Neural cell (in vitro differentiated cells): ENCODE measurements around the gene PAK5. TPM values are rescaled to one million over a fixed set of nuclear protein-coding genes. Genes with fewer than 3 reads are reported as not detected.

Source experiments
- H2AFZ ChIP-seq: fragments of 200-600, 300-800 bp; sonication (generic), shearing (Covaris generic); 2 replicates; pipeline ENCODE4 v1.6.0; 2014; ENCODE audit warnings: low read depth, mild to moderate bottlenecking, antibody characterized with exemption, low read length, moderate library complexity
- H3F3A ChIP-seq: fragments of 200-600 bp; shearing (Covaris generic); 2 replicates; pipeline ENCODE4 v1.6.1; 2016; ENCODE audit warnings: mild to moderate bottlenecking, moderate library complexity, mixed read lengths, antibody characterized with exemption, low read length; ENCODE audit not compliant: insufficient read depth, poor library complexity, severe bottlenecking
- H3K27ac ChIP-seq: fragments of 200-600, 300-800 bp; sonication (generic), shearing (Covaris generic); 2 replicates; pipeline ENCODE4 v1.5.1; 2014; ENCODE audit warnings: mild to moderate bottlenecking, low read length, moderate library complexity
- H3K27me3 ChIP-seq: fragments of 300-800, 200-600 bp; sonication (generic), shearing (Covaris generic); 2 replicates; pipeline ENCODE4 v1.6.0; 2014; ENCODE audit warnings: mild to moderate bottlenecking, low read depth, low read length, moderate library complexity; ENCODE audit not compliant: insufficient read depth
- H3K36me3 ChIP-seq: fragments of 300-800, 200-600 bp; sonication (generic), shearing (Covaris generic); 2 replicates; pipeline ENCODE4 v1.5.1; 2014; ENCODE audit warnings: mild to moderate bottlenecking, antibody characterized with exemption, low read length, moderate library complexity; ENCODE audit not compliant: insufficient read depth
- H3K4me2 ChIP-seq: fragments of 300-800, 200-600 bp; sonication (generic), shearing (Covaris generic); 2 replicates; pipeline ENCODE4 v1.6.0; 2014; ENCODE audit warnings: mild to moderate bottlenecking, low read length
- H3K4me3 ChIP-seq: fragments of 300-800, 200-600 bp; sonication (generic), shearing (Covaris generic); 2 replicates; pipeline ENCODE4 v1.5.1; 2014; ENCODE audit warnings: mild to moderate bottlenecking, low read length, moderate library complexity
- H3K79me2 ChIP-seq: fragments of 200-600 bp; shearing (Covaris generic); replicated peaks from 2 replicates; pipeline ENCODE4 v1.6.0; 2014; ENCODE audit warnings: mild to moderate bottlenecking, low read length, moderate library complexity; ENCODE audit not compliant: insufficient read depth
- H3K9ac ChIP-seq: fragments of 300-800, 200-600 bp; sonication (generic), shearing (Covaris generic); 2 replicates; pipeline ENCODE4 v1.6.1; 2016; ENCODE audit warnings: mild to moderate bottlenecking, low read length, mixed read lengths
- H3K9me2 ChIP-seq: fragments of 200-600 bp; shearing (Covaris generic); 2 replicates; pipeline ENCODE4 v1.6.1; 2016; ENCODE audit warnings: mild to moderate bottlenecking, low read length, mixed read lengths; ENCODE audit not compliant: insufficient read depth
- H3K9me3 ChIP-seq: fragments of 200-600, 300-800 bp; sonication (generic), shearing (Covaris generic); 2 replicates; pipeline ENCODE4 v1.6.1; 2016; ENCODE audit warnings: mild to moderate bottlenecking, mixed run types, low read length, moderate library complexity, mixed read lengths
- H4K20me1 ChIP-seq: fragments of 200-600 bp; shearing (Covaris generic); 2 replicates; pipeline ENCODE4 v1.6.1; 2016; ENCODE audit warnings: mild to moderate bottlenecking, mixed run types; ENCODE audit not compliant: insufficient read depth
- CTCF ChIP-seq: fragments of 450-650 bp; IDR thresholded peaks from 2 replicates; pipeline ENCODE4 v1.5.1; 2014; ENCODE audit warnings: antibody characterized with exemption, mild to moderate bottlenecking, moderate library complexity; ENCODE audit not compliant: poor library complexity, severe bottlenecking
- EP300 ChIP-seq: fragments of 450-650 bp; conservative IDR thresholded peaks from 2 replicates; pipeline ENCODE4 v1.6.1; 2014; ENCODE audit warnings: antibody characterized with exemption, mild to moderate bottlenecking, moderate library complexity; ENCODE audit not compliant: poor library complexity, severe bottlenecking
- EZH2 ChIP-seq: fragments of 200-600, 300-800 bp; shearing (Covaris generic), sonication (generic); IDR thresholded peaks from 2 replicates; pipeline ENCODE4 v1.6.1; 2014; ENCODE audit warnings: antibody characterized with exemption, low read length, borderline replicate concordance, mild to moderate bottlenecking; ENCODE audit not compliant: insufficient read depth, poor library complexity, severe bottlenecking
- MXI1 ChIP-seq: fragments of 450-650 bp; conservative IDR thresholded peaks from 2 replicates; pipeline ENCODE4 v1.6.1; 2014; ENCODE audit warnings: antibody characterized with exemption, mild to moderate bottlenecking; ENCODE audit not compliant: poor library complexity, severe bottlenecking
- POLR2AphosphoS5 ChIP-seq: IDR thresholded peaks from 2 replicates; pipeline ENCODE4 v1.6.1; 2012
- RAD21 ChIP-seq: fragments of 450-650 bp; conservative IDR thresholded peaks from 2 replicates; pipeline ENCODE4 v1.6.1; 2014; ENCODE audit warnings: antibody characterized with exemption, mild to moderate bottlenecking, moderate library complexity
- REST ChIP-seq: IDR thresholded peaks from 2 replicates; pipeline ENCODE4 v1.6.1; 2012; ENCODE audit warnings: borderline replicate concordance
- SMC3 ChIP-seq: fragments of 450-650 bp; conservative IDR thresholded peaks from 2 replicates; pipeline ENCODE4 v1.6.1; 2014; ENCODE audit warnings: antibody characterized with exemption, mild to moderate bottlenecking, moderate library complexity; ENCODE audit not compliant: poor library complexity
- TAF1 ChIP-seq: IDR thresholded peaks from 2 replicates; pipeline ENCODE4 v1.6.1; 2012; ENCODE audit warnings: low read depth
- polyA plus RNA-seq: library from polyadenylated mRNA; depleted of rRNA; stranded (reverse); fragments of >200 nt; gene quantifications from 2 replicates; pipeline ENCODE4 v1.2.3, GENCODE V29; 2014

The PAK5 gene
- polyA plus RNA-seq, 1 donor from 2014 or later: 48.3 TPM

GRCh38 chr20:9705722-9706476 lies 133.0 kb downstream of the PAK5 start:
- no peaks in the 10 kb centered on the region for H4K20me1 ChIP-seq
- H3K9ac ChIP-seq: no peak overlapping the region
- H3K9me3 ChIP-seq: no peaks in the 10 kb centered on the region
- no peaks in the 10 kb centered on the region for H3K79me2 ChIP-seq
- H3K4me2 ChIP-seq: no peak overlapping the region
- no peak overlapping the region for H3K27ac ChIP-seq
- no peak for TF ChIP-seq CTCF
- no peak for TF ChIP-seq EZH2
- no peak for TF ChIP-seq REST
- TF ChIP-seq EP300: no peak
- no peak for TF ChIP-seq SMC3
- no peak for TF ChIP-seq TAF1
- no peak for TF ChIP-seq MXI1
- TF ChIP-seq RAD21: no peak
- no peak for TF ChIP-seq POLR2AphosphoS5
- no peak overlapping the region for H2AFZ ChIP-seq
- no peaks in the 10 kb centered on the region for H3F3A ChIP-seq
- no peaks in the 10 kb centered on the region for H3K27me3 ChIP-seq
- H3K36me3 ChIP-seq: no peaks in the 10 kb centered on the region
- no peak overlapping the region for H3K4me3 ChIP-seq
- no peaks in the 10 kb centered on the region for H3K9me2 ChIP-seq

GRCh38 chr20:9699181-9699580 lies 139.7 kb downstream of the PAK5 start:
- H2AFZ ChIP-seq: no peak overlapping the region
- no peaks in the 10 kb centered on the region for H3K9me3 ChIP-seq
- H3K4me3 ChIP-seq: no peak overlapping the region
- H3K9me2 ChIP-seq: no peaks in the 10 kb centered on the region
- no peak overlapping the region for H3K27ac ChIP-seq
- H3K27me3 ChIP-seq: no peaks in the 10 kb centered on the region
- no peaks in the 10 kb centered on the region for H3K79me2 ChIP-seq
- TF ChIP-seq EP300 (no peak), EZH2 (no peak)
- no peaks in the 10 kb centered on the region for H3F3A ChIP-seq
- no peaks in the 10 kb centered on the region for H4K20me1 ChIP-seq
- H3K4me2 ChIP-seq: no peak overlapping the region
- H3K9ac ChIP-seq: no peak overlapping the region
- H3K36me3 ChIP-seq: no peaks in the 10 kb centered on the region
